HEK293 (cell line): ENCODE results near the gene PLEKHJ1.

Experiments
- CTCF ChIP-seq: fragments of 450-650 bp; formaldehyde crosslinking; IDR thresholded peaks from 2 replicates; pipeline ENCODE4 v1.5.1; 2016; ENCODE audit warnings: missing biosample characterization, missing genetic modification characterization
- SALL2 ChIP-seq: fragments of 450-650 bp; formaldehyde crosslinking; IDR thresholded peaks from 2 replicates; pipeline ENCODE4 v1.5.0; 2017; ENCODE audit warnings: missing biosample characterization, mild to moderate bottlenecking, missing genetic modification characterization, borderline replicate concordance
- ZNF24 ChIP-seq: fragments of 450-650 bp; formaldehyde crosslinking; IDR thresholded peaks from 2 replicates; pipeline ENCODE4 v1.5.1; 2016; ENCODE audit warnings: missing biosample characterization, missing genetic modification characterization
- ZNF274 ChIP-seq, 2 experiments: fragments of 200-500 bp in 1 of 2; fragments of 450-650 bp in 1 of 2; sonication (Bioruptor generic) in 1 of 2; formaldehyde crosslinking in 1 of 2; IDR thresholded peaks; 2 replicates each; pipeline versions ENCODE4 v1.5.1 to v1.6.1; 2014 to 2016; ENCODE audit warnings: borderline replicate concordance in 1 of 2, inconsistent platforms in 1 of 2, low read length in 1 of 2, missing biosample characterization in 1 of 2, missing genetic modification characterization in 1 of 2
- ZNF701 ChIP-seq: fragments of 450-650 bp; formaldehyde crosslinking; IDR thresholded peaks from 2 replicates; pipeline ENCODE4 v1.5.1; 2016; ENCODE audit warnings: missing biosample characterization, missing genetic modification characterization

GRCh38 chr19:2195361-2195760 lies 40.8 kb downstream of the PLEKHJ1 start:
- TF ChIP-seq CTCF = no peak
- TF ChIP-seq ZNF701 (tag by site-specific recombination) = no peak
- TF ChIP-seq ZNF24 (tag by site-specific recombination) = no peak
- TF ChIP-seq SALL2 (tag by site-specific recombination) = no peak
- TF ChIP-seq ZNF274 (IDR thresholded peaks at IDR 0.05; ENCODE audit: low read length) = no peak
- no peak for TF ChIP-seq ZNF274 (tag by site-specific recombination; IDR thresholded peaks at IDR 0.05; ENCODE audit: borderline replicate concordance)
